Psoas muscle (tissue), 8 donors: ENCODE data around the gene GPR37L1. TPM values are rescaled to one million over a fixed set of nuclear protein-coding genes. Genes with fewer than 3 reads are reported as not detected.

ENCODE experiments used
- ATAC-seq, 4 donors: fragments of 200-7000 bp; cut with Tn5 transposase; one replicate each; pipeline ENCODE4 v1.9.1; 2020; ENCODE audit warnings: moderate library complexity in 3 of 4, mild to moderate bottlenecking in 2 of 4
- DNase-seq, 2 donors: peaks; one replicate each; pipeline ENCODE4 v3.0.0-alpha.2; 2020
- H3K27ac ChIP-seq: fragments of 200-600 bp; one replicate; pipeline ENCODE4 v1.8.0; 2022
- H3K27me3 ChIP-seq, 3 donors: fragments of 200-600 bp in 1 of 3; one replicate each; pipeline versions ENCODE4 v1.6.1 to v1.8.0; 2013 to 2022; ENCODE audit warnings: low read length in 2 of 3, mild to moderate bottlenecking in 2 of 3, moderate library complexity in 1 of 3; ENCODE audit not compliant: insufficient read depth in 3 of 3
- H3K36me3 ChIP-seq, 2 donors: fragments of 200-600 bp in 1 of 2; one replicate each; pipeline versions ENCODE4 v1.6.1 to v1.8.0; 2013 to 2022; ENCODE audit warnings: low read depth in 1 of 2, mild to moderate bottlenecking in 1 of 2, moderate library complexity in 1 of 2; ENCODE audit not compliant: insufficient read depth in 1 of 2
- H3K4me1 ChIP-seq: fragments of 200-600 bp; one replicate; pipeline ENCODE4 v1.8.0; 2022
- H3K4me3 ChIP-seq: fragments of 200-600 bp; one replicate; pipeline ENCODE4 v1.8.0; 2022; ENCODE audit warnings: mild to moderate bottlenecking
- H3K9me3 ChIP-seq: fragments of 200-600 bp; one replicate; pipeline ENCODE4 v1.8.0; 2022
- WGBS, 3 donors: extraction: QIAGEN DNeasy Blood & Tissue Kit; methylation state at CpG; one replicate each; pipeline versions ENCODE4 v1.1.6 to v1.1.7; 2013; 5-methylcytosine and 5-hydroxymethylcytosine counted together
- intact Hi-C, 2 donors: fragments of 100-400 bp; cut with DNase I; formaldehyde crosslinking; loops; one replicate each; pipeline versions ENCODE4 v1.11.0 to v1.14.2; 2022
- polyA plus RNA-seq, 3 donors: library from polyadenylated mRNA; stranded (reverse); fragments of 200-250 nt; gene quantifications; one replicate each; pipeline ENCODE4 v1.2.3, GENCODE V29; 2013
- total RNA-seq, 4 donors: library from RNA; stranded (reverse); fragmentation: NEBNext Ultra II Directional in 2 of 4; extraction: Animal tissue kit (Norgen Biotek cat#: 25700) in 2 of 4; gene quantifications; one replicate each; pipeline versions ENCODE4 v1.2.1 to v1.2.4, GENCODE V29; 2021 to 2023
- TF ChIP-seq, protein P1 (sequence below): fragments of 200-600 bp; IDR thresholded peaks from one replicate; pipeline ENCODE4 v1.8.0; 2022; ENCODE audit warnings: antibody characterized with exemption
- donor health status: healthy with polysubstance abuse.
- donor health status: DM: no; HTN: no; CAD: no; lungs with moderate emphysema.
- donor health status: Bipolar disorder and iron deficiency.
- donor health status: healthy.
- donor health status: DM: yes; HTN: yes; CAD: no.
- donor health status: DM: no; HTN: no; CAD: no.
- donor health status: DM: no; HTN: no; CAD: no.
- donor health status: DM: yes; HTN: yes; CAD: no.

GPR37L1 gene
- total and polyA plus RNA-seq, 7 donors = 0.01 TPM; not detected in 4

GRCh38 chr1:202158810-202159533 is 36.3 kb downstream of the GPR37L1 start:
- H3K27me3 ChIP-seq = peaks cover 0 to 2% (median 0%) of the 10 kb centered on the region in 3 donors
- TF ChIP-seq, protein P1, sequence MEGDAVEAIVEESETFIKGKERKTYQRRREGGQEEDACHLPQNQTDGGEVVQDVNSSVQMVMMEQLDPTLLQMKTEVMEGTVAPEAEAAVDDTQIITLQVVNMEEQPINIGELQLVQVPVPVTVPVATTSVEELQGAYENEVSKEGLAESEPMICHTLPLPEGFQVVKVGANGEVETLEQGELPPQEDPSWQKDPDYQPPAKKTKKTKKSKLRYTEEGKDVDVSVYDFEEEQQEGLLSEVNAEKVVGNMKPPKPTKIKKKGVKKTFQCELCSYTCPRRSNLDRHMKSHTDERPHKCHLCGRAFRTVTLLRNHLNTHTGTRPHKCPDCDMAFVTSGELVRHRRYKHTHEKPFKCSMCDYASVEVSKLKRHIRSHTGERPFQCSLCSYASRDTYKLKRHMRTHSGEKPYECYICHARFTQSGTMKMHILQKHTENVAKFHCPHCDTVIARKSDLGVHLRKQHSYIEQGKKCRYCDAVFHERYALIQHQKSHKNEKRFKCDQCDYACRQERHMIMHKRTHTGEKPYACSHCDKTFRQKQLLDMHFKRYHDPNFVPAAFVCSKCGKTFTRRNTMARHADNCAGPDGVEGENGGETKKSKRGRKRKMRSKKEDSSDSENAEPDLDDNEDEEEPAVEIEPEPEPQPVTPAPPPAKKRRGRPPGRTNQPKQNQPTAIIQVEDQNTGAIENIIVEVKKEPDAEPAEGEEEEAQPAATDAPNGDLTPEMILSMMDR = no peak
- no peaks in the 10 kb centered on the region for H3K36me3 ChIP-seq
- WGBS, 3 donors = 87 to 90% (median 88%) methylated on average over 10 of the region's 10 CpGs
- H3K27ac ChIP-seq = no peak overlapping the region
- no peaks in the 10 kb centered on the region for H3K9me3 ChIP-seq
- no peak overlapping the region for H3K4me3 ChIP-seq
- intact Hi-C loops = no loop called here
- DNase-seq (no peak), ATAC-seq (no peak)
- H3K4me1 ChIP-seq = no peaks in the 10 kb centered on the region

GRCh38 chr1:202159534-202160371 is 37.0 kb downstream of the GPR37L1 start:
- peak overlapping the region; percentile 11 for H3K4me3 ChIP-seq
- peaks cover 0 to 2% (median 0%) of the 10 kb centered on the region in 3 donors for H3K27me3 ChIP-seq
- DNase-seq = no peak
- TF ChIP-seq, protein P1 = no peak
- H3K4me1 ChIP-seq = no peaks in the 10 kb centered on the region
- H3K36me3 ChIP-seq = no peaks in the 10 kb centered on the region
- 81 to 87% (median 86%) methylated on average over 15 to 16 of the region's 16 CpGs for WGBS, 3 donors
- no peak overlapping the region for H3K27ac ChIP-seq
- no peak for ATAC-seq
- intact Hi-C loops = no loop called here
- no peaks in the 10 kb centered on the region for H3K9me3 ChIP-seq

DNA sequence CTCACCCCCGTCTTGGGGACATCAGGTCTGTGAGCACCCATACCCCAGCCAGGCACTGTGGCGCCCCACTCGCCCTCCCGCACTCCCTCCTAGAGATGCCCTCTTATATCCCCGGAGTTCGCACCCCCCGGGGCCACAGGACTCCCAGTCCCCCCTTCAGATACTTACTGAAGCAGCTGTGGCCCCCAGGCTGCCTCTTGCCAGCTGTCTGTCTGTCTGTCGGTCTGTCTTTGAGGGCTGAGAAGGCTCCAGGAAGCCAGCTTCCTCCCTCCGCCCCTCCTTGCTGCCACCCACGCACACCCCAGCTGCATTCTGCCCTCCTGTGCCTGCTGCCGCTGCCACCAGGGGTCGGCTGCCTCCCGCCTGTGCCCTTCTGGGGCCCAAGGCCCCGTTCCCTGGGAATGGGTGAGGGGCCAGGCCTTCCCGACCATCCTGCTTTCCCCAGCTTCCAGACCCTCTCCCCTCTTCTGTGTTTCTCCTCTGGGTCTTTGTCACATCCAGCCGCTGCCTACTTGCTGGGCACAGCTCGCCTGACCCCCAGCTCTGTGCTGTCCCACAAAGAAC is 37.7 kb downstream of the GPR37L1 start, which contains the start of gene PTPN7:
TSS of gene PTPN7 (minus strand) at position 226 of the 564 bp plus-strand sequence. CDS start 1,200 bp downstream, outside the sequence.
- no peak for DNase-seq
- Histone ChIP-seq H3K9me3 (no peaks in the 10 kb centered on the region), H3K4me1 (no peaks in the 10 kb centered on the region), H3K36me3 (no peaks in the 10 kb centered on the region), H3K27ac (no peak within 1 kb of the TSS), H3K4me3 (peak within 1 kb of the TSS; percentile 11), H3K27me3 (peaks cover 0 to 2% (median 0%) of the 10 kb centered on the region in 3 donors)
- WGBS, 3 donors = 71 to 80% (median 77%) methylated on average over 16 to 17 of the region's 17 CpGs
- TF ChIP-seq, protein P1 = no peak
- peak in 1 of 4 donors; percentile 22 for ATAC-seq
- intact Hi-C loops = no loop called here

- DNase-seq = no peak
- H3K9me3 ChIP-seq = no peaks in the 10 kb centered on the region
- intact Hi-C loops = no loop called here
These were observed 38.7 kb downstream of the GPR37L1 start for GRCh38 chr1:202161151-202162046.

More at GRCh38 chr1:202161151-202162046, 38.7 kb downstream of the GPR37L1 start:
- H3K27ac ChIP-seq = no peak overlapping the region
- H3K4me3 ChIP-seq = no peak overlapping the region
- no peak for ATAC-seq
- TF ChIP-seq, protein P1 = no peak
- WGBS, 3 donors = 80 to 83% (median 80%) methylated on average over 20 to 22 of the region's 22 CpGs
- H3K4me1 ChIP-seq = no peaks in the 10 kb centered on the region
- H3K27me3 ChIP-seq = peaks cover 0 to 2% (median 0%) of the 10 kb centered on the region in 3 donors
- no peaks in the 10 kb centered on the region for H3K36me3 ChIP-seq
